ENCODE results near the gene ARRDC5. TPM values are rescaled to one million over a fixed set of nuclear protein-coding genes. Genes with fewer than 3 reads are reported as not detected.
"Not testable (repeated sequence)": the region's sequence is repeated elsewhere in the genome, so short reads cannot be mapped to it uniquely, and the experiment has no call there.

The ARRDC5 gene
- polyA plus RNA-seq, 1 of the 3 experiments (the other 2 are of a cell fraction): not detected

DNA sequence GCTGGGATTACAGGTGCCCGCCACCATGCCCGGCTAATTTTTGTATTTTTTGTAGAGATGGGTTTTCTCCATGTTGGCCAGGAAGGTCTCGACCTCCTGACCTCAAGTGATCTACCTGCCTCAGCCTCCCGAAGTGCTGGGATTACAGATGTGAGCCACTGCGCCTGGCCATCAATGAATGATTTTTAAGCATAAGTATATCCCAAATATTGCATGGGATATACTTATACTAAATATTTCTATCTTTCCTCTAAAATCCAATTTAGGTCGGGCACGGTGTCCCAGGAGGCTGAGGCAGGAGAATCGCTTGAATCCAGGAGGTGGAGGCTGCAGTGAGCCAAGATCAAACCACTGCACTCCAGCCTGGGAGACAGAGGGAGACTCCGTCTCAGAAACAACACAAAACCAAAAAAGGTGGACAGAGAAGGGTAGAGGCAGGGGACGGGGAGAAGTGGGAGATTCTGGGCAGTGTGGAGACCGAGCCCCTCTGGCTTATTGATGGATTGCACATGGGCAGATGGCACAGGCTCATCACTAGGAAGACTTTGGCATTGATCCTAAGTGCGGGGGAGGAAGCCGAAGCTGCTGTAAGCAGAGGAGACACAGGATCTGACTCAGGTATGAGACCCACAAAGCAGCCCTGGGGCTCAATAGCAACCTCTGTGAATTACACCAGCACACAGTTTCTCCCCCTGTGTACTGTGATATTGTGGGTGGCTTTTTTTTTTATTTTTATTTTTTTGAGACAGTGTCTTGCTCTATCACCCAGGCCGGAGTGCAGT lies 13.5 kb downstream of the ARRDC5 start (continued):
- TF ChIP-seq REST (IDR thresholded peaks at IDR 0.05; ENCODE audit: low read depth, low read length): no peak
- no peak for TF ChIP-seq EP300 (IDR thresholded peaks at IDR 0.05; ENCODE audit: borderline replicate concordance in 1 of 2, low read depth in 1 of 2, low read length in 1 of 2)
- TF ChIP-seq CTCF (IDR thresholded peaks at IDR 0.05): no peak
- no peak for TF ChIP-seq MEF2A (IDR thresholded peaks at IDR 0.05; ENCODE audit: borderline replicate concordance, low read depth)
- TF ChIP-seq JUND (IDR thresholded peaks at IDR 0.05): no peak

DNA sequence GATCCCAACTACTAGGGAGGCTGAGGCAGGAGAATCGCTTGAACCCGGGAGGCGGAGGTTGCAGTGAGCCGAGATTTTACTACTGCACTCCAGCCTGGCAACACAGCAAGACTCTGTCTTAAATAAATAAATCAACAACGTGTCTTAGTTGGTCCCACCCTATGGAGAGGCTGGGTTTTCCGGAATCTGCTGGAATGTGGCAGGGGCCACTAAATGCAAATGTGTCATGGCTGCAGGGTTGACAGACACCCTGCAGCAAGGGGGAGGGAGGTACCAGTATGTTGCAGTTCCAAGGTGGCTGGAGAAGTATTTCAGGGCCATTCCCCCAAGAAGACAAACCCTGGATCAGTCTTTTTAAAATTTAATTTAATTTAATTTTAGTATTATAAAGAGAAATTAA lies 14.9 kb downstream of the ARRDC5 start:
- H3K9me2 ChIP-seq; H3K4me2 ChIP-seq; H3K4me1 ChIP-seq (ENCODE audit: control insufficient read depth in 1 of 2, insufficient read depth in 2 of 2, low read depth in 1 of 2, low read length in 1 of 2); DNase-seq; H3K27ac ChIP-seq (ENCODE audit: low read depth in 2 of 2, low read length in 1 of 2); H2AFZ ChIP-seq (ENCODE audit: low read depth); H3K79me2 ChIP-seq (ENCODE audit: insufficient read depth); CTCF ChIA-PET; H3F3A ChIP-seq (replicated peaks; ENCODE audit: insufficient read depth); H3K4me3 ChIP-seq (ENCODE audit: low read depth in 2 of 2, low read length in 1 of 2); H3K9ac ChIP-seq; POLR2A ChIA-PET; H3K36me3 ChIP-seq (replicated peaks in 1 of 2; ENCODE audit: control insufficient read depth in 1 of 2, insufficient read depth in 2 of 2, low read length in 1 of 2); H4K20me1 ChIP-seq (ENCODE audit: insufficient read depth); H3K9me3 ChIP-seq; H3K27me3 ChIP-seq (ENCODE audit: insufficient read depth): not testable (repeated sequence)
- no CpG with 5 or more reads among the region's 6 CpGs for WGBS (ENCODE audit: low lambda C conversion rate)

DNA sequence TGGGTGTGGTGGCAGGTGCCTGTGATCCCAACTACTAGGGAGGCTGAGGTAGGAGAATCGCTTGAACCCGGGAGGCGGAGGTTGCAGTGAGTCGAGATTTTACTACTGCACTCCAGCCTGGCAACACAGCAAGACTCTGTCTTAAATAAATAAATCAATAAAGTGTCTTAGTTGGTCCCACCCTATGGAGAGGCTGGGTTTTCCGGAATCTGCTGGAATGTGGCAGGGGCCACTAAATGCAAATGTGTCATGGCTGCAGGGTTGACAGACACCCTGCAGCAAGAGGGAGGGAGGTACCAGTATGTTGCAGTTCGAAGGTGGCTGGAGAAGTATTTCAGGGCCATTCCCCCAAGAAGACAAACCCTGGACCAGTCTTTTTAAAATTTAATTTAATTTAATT lies 17.7 kb downstream of the ARRDC5 start:
- CTCF ChIA-PET; DNase-seq; H2AFZ ChIP-seq (ENCODE audit: low read depth); H3K9ac ChIP-seq; H3K4me3 ChIP-seq (ENCODE audit: low read depth in 2 of 2, low read length in 1 of 2); H4K20me1 ChIP-seq (ENCODE audit: insufficient read depth); H3K9me2 ChIP-seq; H3K27ac ChIP-seq (ENCODE audit: low read depth in 2 of 2, low read length in 1 of 2); H3K4me1 ChIP-seq (ENCODE audit: control insufficient read depth in 1 of 2, insufficient read depth in 2 of 2, low read depth in 1 of 2, low read length in 1 of 2); H3K9me3 ChIP-seq; H3K36me3 ChIP-seq (replicated peaks in 1 of 2; ENCODE audit: control insufficient read depth in 1 of 2, insufficient read depth in 2 of 2, low read length in 1 of 2); H3F3A ChIP-seq (replicated peaks; ENCODE audit: insufficient read depth); H3K4me2 ChIP-seq; H3K79me2 ChIP-seq (ENCODE audit: insufficient read depth); H3K27me3 ChIP-seq (ENCODE audit: insufficient read depth): not testable (repeated sequence)
- WGBS (ENCODE audit: low lambda C conversion rate): 100% methylated on average over 4 of the region's 6 CpGs
- POLR2A ChIA-PET: interaction anchor here (0.6 kb wide), 1 partner anchor 86 kb away, joined by 3 read pairs; no protein-coding TSS in a partner anchor

- WGBS (ENCODE audit: low lambda C conversion rate): 85% methylated on average over 6 of the region's 6 CpGs
- H4K20me1 ChIP-seq (ENCODE audit: insufficient read depth); H3K9ac ChIP-seq; H3K36me3 ChIP-seq (replicated peaks in 1 of 2; ENCODE audit: control insufficient read depth in 1 of 2, insufficient read depth in 2 of 2, low read length in 1 of 2); H2AFZ ChIP-seq (ENCODE audit: low read depth); POLR2A ChIA-PET; H3K9me3 ChIP-seq; DNase-seq; H3K79me2 ChIP-seq (ENCODE audit: insufficient read depth); H3K4me2 ChIP-seq; H3F3A ChIP-seq (replicated peaks; ENCODE audit: insufficient read depth); H3K27ac ChIP-seq (ENCODE audit: low read depth in 2 of 2, low read length in 1 of 2); H3K27me3 ChIP-seq (ENCODE audit: insufficient read depth); H3K4me3 ChIP-seq (ENCODE audit: low read depth in 2 of 2, low read length in 1 of 2); H3K4me1 ChIP-seq (ENCODE audit: control insufficient read depth in 1 of 2, insufficient read depth in 2 of 2, low read depth in 1 of 2, low read length in 1 of 2); H3K9me2 ChIP-seq: not testable (repeated sequence)
- CTCF ChIA-PET: interaction anchor here (1.2 to 1.5 kb wide), 3 partner anchors 14 to 149 kb away, joined by 3 to 4 read pairs (median 3); no protein-coding TSS in a partner anchor
Observed at GRCh38 chr19:4882874-4883273, 19.8 kb downstream of the ARRDC5 start.

Measured in SK-N-SH (cell line).